ENCODE results near the gene SENP2. TPM values are rescaled to one million over a fixed set of nuclear protein-coding genes. Genes with fewer than 3 reads are reported as not detected.

SENP2 gene
- total and polyA plus RNA-seq, 4 donors: 7.5 to 42.1 (median 20.4) TPM

GRCh38 chr3:185605566-185605965 lies 19.5 kb downstream of the SENP2 start:
- H3K9ac ChIP-seq (ENCODE audit: insufficient read depth in 1 of 2, low read length in 2 of 2): no peak overlapping the region
- H3K36me3 ChIP-seq (ENCODE audit: control insufficient read depth in 4 of 4, insufficient read depth in 4 of 4, low read length in 4 of 4): peaks cover 11 to 43% (median 32%) of the 10 kb centered on the region in 4 donors
- no peak for DNase-seq
- ATAC-seq (ENCODE audit: insufficient read depth, low FRiP score): no peak
- H3K9me3 ChIP-seq (ENCODE audit: control insufficient read depth in 4 of 4, insufficient read depth in 3 of 4, low read length in 3 of 4): no peaks in the 10 kb centered on the region
- no peak overlapping the region for H3K4me3 ChIP-seq
- no peak for TF ChIP-seq CTCF (IDR thresholded peaks at IDR 0.05; ENCODE audit: control extremely low read depth, extremely low read depth)
- no peak overlapping the region for H3K27ac ChIP-seq (ENCODE audit: low read depth in 1 of 2, low read length in 1 of 2)
- no peaks in the 10 kb centered on the region for H3K27me3 ChIP-seq (ENCODE audit: control insufficient read depth in 3 of 3, insufficient read depth in 3 of 3, low read length in 2 of 3)
- H3K4me1 ChIP-seq (ENCODE audit: control insufficient read depth in 5 of 5, insufficient read depth in 5 of 5, low read length in 5 of 5): no peaks in the 10 kb centered on the region

- H3K9ac ChIP-seq (ENCODE audit: insufficient read depth in 1 of 2, low read length in 2 of 2): no peak overlapping the region
- H3K4me3 ChIP-seq: no peak overlapping the region
- 84 to 97% methylated on average over 4 of the region's 4 CpGs for WGBS, 2 donors
- no peak overlapping the region for H3K27ac ChIP-seq (ENCODE audit: low read depth in 1 of 2, low read length in 1 of 2)
- no peaks in the 10 kb centered on the region for H3K27me3 ChIP-seq (ENCODE audit: control insufficient read depth in 3 of 3, insufficient read depth in 3 of 3, low read length in 2 of 3)
- TF ChIP-seq CTCF (IDR thresholded peaks at IDR 0.05; ENCODE audit: control extremely low read depth, extremely low read depth): no peak
- no peaks in the 10 kb centered on the region for H3K9me3 ChIP-seq (ENCODE audit: control insufficient read depth in 4 of 4, insufficient read depth in 3 of 4, low read length in 3 of 4)
- H3K36me3 ChIP-seq (ENCODE audit: control insufficient read depth in 4 of 4, insufficient read depth in 4 of 4, low read length in 4 of 4): peaks cover 11 to 43% (median 30%) of the 10 kb centered on the region in 4 donors
- ATAC-seq (ENCODE audit: insufficient read depth, low FRiP score) (no peak), DNase-seq (no peak)
- no peaks in the 10 kb centered on the region for H3K4me1 ChIP-seq (ENCODE audit: control insufficient read depth in 5 of 5, insufficient read depth in 5 of 5, low read length in 5 of 5)
These were observed 20.1 kb downstream of the SENP2 start for GRCh38 chr3:185606196-185606595.

- 61 to 76% methylated on average over 6 of the region's 6 CpGs for WGBS, 2 donors
These were observed 26.9 kb downstream of the SENP2 start for GRCh38 chr3:185613016-185613415.

More at GRCh38 chr3:185613016-185613415, 26.9 kb downstream of the SENP2 start:
- Histone ChIP-seq H3K9me3 (ENCODE audit: control insufficient read depth in 4 of 4, insufficient read depth in 3 of 4, low read length in 3 of 4) (no peaks in the 10 kb centered on the region), H3K9ac (ENCODE audit: insufficient read depth in 1 of 2, low read length in 2 of 2) (no peak overlapping the region), H3K36me3 (ENCODE audit: control insufficient read depth in 4 of 4, insufficient read depth in 4 of 4, low read length in 4 of 4) (peaks cover 16 to 57% (median 29%) of the 10 kb centered on the region in 4 donors), H3K4me1 (ENCODE audit: control insufficient read depth in 5 of 5, insufficient read depth in 5 of 5, low read length in 5 of 5) (no peaks in the 10 kb centered on the region), H3K27me3 (ENCODE audit: control insufficient read depth in 3 of 3, insufficient read depth in 3 of 3, low read length in 2 of 3) (no peaks in the 10 kb centered on the region), H3K27ac (ENCODE audit: low read depth in 1 of 2, low read length in 1 of 2) (no peak overlapping the region), H3K4me3 (no peak overlapping the region)
- no peak for ATAC-seq (ENCODE audit: insufficient read depth, low FRiP score)
- DNase-seq: no peak
- TF ChIP-seq CTCF (IDR thresholded peaks at IDR 0.05; ENCODE audit: control extremely low read depth, extremely low read depth): no peak

Measured in lung (tissue), 12 donors.